C4-2B (cell line): Measurements from ENCODE around the gene IRAG1.

Source experiments
- CTCF ChIP-seq: fragments of 450-650 bp; conservative IDR thresholded peaks from 2 replicates; pipeline ENCODE4 v1.5.1; 2017; ENCODE audit warnings: mild to moderate bottlenecking
- ZFX ChIP-seq: fragments of 450-650 bp; IDR thresholded peaks from 2 replicates; pipeline ENCODE4 v1.6.1; 2017

DNA sequence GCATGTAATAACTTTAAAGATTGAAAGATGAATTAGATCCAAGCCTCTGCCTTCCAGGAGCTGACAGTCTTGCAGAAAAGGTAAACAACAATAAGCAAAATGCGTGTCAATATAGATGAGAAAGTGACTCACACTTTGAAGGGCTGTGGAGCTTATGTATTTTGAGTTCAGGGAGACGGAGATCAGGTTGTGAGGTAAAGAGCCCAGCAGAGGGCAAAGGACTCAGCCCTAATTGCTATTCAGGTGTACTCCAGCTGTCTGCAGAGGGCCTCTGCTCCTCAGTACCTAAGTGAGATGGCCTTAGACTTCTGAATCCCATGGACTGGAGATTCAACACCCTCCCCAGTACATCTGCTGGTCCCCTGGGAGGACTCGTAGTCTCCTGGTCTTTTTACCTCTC, 34.6 kb upstream of the IRAG1 start:
- no peak for TF ChIP-seq CTCF
- TF ChIP-seq ZFX = no peak
